HG03097 (cell line): Measurements from ENCODE around the gene CHST12.
"Not testable (repeated sequence)": the region's sequence is repeated elsewhere in the genome, so short reads cannot be mapped to it uniquely, and the experiment has no call there.

Experiments used
- ATAC-seq: cut with Tn5 transposase; IDR thresholded peaks from one replicate; pipeline ENCODE4 v1.9.1; 2021; ENCODE audit not compliant: unreplicated experiment, low FRiP score

CHST12 gene

DNA sequence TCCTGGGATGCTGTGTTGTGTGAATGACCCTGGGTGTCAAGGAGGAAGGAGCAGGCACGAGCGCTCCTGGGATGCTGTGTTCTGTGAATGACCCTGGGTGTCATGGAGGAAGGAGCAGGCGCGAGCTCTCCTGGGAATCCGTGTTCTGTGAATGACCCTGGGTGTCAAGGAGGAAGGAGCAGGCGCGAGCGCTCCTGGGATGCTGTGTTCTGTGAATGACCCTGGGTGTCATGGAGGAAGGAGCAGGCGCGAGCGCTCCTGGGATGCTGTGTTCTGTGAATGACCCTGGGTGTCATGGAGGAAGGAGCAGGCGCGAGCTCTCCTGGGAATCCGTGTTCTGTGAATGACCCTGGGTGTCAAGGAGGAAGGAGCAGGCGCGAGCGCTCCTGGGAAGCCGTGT is 25.9 kb upstream of the CHST12 start:
- ATAC-seq = not testable (repeated sequence)

DNA sequence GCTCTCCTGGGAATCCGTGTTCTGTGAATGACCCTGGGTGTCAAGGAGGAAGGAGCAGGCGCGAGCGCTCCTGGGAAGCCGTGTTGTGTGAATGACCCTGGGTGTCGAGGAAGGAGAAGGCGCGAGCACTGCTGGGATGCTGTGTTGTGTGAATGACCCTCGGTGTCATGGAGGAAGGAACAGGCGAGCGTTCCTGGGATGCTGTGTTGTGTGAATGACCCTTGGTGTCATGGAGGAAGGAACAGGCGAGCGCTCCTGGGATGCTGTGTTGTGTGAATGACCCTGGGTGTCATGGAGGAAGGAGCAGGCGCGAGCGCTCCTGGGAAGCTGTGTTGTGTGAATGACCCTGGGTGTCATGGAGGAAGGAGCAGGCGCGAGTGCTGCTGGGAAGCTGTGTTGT is 25.3 kb upstream of the CHST12 start:
- ATAC-seq = not testable (repeated sequence)

DNA sequence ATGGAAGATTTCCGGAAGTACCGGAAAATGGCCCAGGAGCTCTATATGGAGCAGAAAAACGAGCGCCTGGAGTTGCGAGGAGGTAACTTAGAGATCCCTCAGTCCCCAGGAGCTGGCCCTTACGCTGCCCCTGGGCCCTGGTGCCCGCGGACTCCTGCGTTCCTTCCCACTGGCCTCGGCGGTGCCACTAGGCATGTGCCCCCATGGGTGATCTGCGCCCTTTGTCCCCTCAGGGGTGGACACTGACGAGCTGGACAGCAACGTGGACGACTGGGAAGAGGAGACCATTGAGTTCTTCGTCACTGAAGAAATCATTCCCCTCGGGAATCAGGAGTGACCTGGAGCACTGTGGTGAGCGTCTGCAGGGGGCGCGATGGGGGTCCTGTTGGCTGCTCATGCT is 24.2 kb upstream of the CHST12 start:
- no peak for ATAC-seq

- ATAC-seq = no peak
Measured at GRCh38 chr7:2379821-2380450, 23.5 kb upstream of the CHST12 start.

- no peak for ATAC-seq
Measured at GRCh38 chr7:2380461-2380860, 22.9 kb upstream of the CHST12 start.

DNA sequence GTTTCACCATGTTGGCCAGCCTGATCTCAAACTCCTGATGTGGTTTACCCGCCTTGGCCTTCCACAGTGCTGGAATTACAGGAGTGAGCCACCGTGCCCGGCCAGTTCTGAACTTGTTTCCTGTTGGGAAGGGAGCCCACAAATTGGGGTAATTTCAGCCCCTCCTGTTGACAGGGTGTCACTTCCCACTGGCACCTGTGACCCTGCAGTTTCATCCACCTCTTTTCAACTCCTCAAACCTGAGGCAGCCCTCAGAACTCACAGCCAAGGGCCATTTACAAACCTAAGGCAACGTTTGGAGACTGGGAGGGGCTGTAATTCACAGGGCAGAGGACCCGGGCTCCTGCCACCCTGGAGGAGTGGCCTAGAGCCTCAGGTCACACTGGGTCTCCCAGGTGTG is 22.2 kb upstream of the CHST12 start:
- no peak for ATAC-seq

DNA sequence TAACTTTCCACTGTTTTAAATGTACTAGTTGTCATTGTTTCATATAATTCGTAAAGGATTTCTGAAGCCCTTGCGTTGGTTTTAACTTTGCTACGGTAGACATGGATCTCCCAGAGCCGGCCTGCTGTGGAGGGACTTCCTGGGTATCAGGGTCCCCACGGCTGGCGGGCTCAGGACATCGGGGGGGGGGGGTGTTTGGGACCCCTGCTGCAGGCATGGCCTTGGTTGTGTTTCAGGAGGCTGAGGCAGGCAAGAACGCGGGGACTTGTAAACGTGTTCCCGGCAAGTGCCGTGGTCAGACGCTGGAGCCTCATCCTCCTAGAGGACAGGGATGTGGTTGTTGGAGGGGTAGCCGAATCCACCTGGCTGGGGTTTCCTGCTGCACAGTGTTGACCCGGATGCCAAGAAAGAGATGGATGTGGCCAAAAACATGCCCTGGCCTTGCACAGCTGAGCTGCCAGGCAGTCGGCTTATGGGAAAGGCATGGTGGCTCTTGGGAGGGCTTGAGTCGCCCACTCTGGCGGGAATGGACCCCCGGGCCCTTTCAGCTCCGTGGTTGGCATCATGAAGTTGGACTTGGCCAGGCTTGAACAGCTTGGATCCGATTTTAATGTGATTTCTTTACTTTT is 21.4 kb upstream of the CHST12 start:
- no peak for ATAC-seq

- no peak for ATAC-seq
Measured at GRCh38 chr7:2383543-2384274, 19.7 kb upstream of the CHST12 start.

- ATAC-seq = no peak
Measured at GRCh38 chr7:2384354-2385243, 18.8 kb upstream of the CHST12 start.

DNA sequence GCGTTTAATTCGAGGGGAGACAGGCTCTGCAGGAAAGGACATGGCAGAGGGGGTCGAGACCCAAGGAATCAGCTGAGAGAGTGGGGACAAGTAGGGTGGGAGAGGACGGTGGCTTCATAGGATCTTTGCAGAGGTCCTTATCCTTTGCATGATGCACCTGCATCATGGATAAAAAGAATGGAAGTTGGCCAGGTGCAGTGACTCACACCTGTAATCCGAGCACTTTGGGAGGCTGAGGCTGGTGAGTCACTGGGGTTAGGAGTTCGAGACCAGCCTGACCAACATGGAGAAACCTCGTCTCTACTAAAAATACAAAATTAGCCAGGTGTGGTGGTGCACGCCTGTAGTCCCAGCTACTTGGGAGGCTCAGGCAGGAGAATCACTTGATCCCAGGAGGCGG is 17.3 kb upstream of the CHST12 start:
- ATAC-seq = not testable (repeated sequence)

DNA sequence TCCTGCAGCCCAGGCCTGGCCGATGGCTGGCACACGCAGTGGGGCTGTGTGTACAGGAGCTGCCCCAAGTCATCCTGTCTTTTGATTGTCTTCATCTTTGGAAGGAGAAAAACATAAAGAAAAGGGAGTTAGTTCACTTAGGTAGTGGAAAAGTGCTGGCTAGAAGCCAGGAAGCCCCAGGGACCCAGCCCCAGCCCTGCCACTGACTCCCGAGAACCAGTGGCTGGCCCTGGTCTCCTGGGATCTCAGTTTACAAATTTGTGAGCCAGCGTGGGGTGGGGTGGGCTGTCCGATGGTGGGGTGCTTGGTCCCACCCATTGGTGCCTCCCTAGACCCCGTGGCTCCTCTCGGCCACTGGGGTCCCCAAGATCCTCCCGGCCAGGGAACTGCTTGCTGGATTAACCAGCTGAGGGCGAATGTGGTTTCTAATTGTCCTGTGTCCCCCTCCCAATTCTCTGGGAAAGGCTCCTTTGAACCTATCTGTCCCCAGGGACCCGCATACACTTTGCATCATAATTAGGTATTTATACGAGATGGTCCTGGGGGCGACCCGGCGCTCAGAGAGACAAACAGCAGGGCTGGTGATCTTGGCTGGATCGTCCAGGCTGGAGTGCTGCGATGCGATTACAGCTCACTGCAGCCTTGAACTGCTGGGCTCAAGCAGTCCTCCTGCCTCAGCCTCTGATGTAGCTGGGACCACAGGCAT is 16.3 kb upstream of the CHST12 start:
- no peak for ATAC-seq

GRCh38 chr7:2387897-2388636 is 15.3 kb upstream of the CHST12 start:
- no peak for ATAC-seq

GRCh38 chr7:2388637-2388954 is 14.8 kb upstream of the CHST12 start:
- no peak for ATAC-seq

DNA sequence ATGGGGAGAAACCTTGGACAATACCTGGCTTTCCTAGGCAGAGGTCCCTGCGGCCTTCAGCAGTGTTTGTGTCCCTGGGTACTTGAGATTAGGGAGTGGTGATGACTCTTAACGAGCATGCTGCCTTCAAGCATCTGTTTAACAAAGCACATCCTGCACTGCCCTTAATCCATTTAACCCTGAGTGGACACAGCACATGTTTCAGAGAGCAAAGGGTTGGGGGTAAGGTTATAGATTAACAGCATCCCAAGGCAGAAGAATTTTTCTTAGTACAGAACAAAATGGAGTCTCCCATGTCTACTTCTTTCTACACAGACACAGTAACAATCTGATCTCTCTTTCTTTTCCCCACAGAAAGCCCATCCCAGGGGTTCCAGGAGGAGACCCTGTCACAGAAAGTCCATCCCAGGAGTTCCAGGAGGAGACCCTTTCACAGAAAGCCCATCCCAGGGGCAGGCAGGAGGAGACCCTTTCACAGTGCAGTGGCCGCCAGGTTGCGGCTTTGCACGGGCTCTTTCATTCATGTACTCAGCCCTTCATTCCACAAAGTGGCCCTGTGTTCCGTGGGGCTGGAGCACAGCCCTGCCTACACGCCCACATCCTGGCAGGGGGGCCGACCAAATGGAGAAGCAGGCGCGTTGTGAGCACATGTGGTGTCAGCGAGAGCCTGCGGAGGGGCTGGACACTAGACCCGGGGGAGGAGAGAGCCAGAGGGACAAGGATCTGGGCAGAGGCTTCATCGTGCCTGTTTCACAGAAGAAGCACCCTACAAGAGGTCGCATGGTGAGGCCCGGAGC is 13.2 kb upstream of the CHST12 start:
- ATAC-seq = not testable (repeated sequence)

GRCh38 chr7:2393706-2394105 is 9.7 kb upstream of the CHST12 start:
- no peak for ATAC-seq

DNA sequence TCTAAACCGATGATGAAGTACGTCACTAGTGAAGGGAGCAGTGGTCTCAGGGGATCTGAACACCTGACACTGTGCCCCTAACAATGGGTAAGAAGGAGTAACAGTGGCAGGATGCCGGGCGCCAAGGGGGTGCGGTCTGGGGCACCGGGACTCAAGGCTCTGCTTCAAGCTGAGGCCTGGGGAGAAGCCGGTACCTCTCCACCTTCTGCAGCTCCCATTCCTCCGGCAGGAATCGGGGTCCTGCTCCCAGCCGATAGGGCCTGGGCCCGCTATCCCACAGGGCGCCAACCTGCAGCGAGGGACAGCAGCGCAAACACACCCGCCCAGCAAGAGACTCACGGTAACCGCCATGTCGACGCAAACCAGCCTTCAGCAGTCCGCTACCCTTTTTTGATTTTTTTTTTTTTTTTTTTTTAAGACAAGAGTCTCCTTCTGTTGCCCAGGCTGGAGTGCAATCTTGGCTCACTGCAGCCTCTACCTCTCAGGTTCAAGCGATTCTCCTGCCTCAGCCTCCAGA is 8.8 kb upstream of the CHST12 start:
- ATAC-seq = no peak

DNA sequence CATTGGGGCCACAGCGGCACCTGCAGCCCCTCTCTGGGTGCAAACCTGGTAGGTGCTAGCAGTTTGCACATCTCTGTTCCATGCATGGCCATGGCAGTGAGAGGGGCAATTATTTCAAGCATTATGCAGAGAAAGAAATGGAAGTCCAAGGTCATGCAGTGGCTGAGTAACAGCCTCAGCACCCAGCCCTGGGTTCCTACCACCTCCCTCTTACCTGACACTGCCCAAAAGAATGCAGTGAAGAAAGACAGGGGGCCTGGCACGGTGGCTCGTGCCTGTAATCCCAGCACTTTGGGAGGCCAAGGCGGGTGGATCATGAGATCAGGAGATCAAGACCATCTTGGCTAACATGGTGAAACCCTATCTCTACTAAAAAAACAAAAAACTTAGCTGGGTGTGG is 4.9 kb upstream of the CHST12 start:
- ATAC-seq = no peak

DNA sequence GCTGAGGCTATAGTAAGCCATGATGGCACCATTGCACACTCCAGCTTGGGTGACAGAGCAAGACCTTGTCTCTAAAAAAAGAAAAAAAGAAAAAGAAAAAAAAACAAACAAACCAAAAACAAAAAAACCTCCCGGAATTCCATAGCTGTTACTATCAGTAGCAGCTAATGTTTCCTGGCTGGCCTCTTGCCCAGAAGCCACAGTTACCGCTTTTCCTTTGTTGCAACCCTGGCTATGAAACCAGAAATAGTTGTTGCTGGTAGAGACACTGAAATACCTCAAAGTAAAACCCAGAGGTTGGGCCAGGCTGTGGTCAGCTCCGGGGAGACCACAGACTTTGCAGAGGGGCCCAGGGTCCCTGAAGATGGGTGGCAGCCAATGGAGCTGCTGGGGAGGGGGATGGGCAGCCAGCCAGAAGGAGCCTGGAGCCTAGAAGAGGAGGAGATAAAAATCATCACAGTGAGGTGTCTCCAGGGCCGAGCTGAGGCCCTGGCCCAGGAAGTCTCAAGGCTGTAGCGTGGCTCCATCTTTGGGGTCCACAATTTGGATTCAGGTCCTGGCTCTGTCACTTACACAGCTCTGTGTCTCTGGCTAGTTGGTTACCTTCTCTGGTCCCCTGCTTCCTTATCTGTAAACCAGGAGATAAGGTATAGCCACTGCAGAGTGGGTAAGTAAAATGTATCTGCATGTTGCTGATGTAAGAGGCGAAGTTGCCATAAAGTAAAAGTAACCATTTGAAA is 3.4 kb upstream of the CHST12 start:
- no peak for ATAC-seq
